K562 (cell line): ENCODE data around the gene ZFY. TPM values are rescaled to one million over a fixed set of nuclear protein-coding genes. Genes with fewer than 3 reads are reported as not detected.

Experiments used
- ATAC-seq: fragments of 200-7000 bp; cut with Tn5 transposase; 3 replicates; pipeline ENCODE4 v1.9.1; 2020; ENCODE audit warnings: moderate library complexity
- BruUV-seq: library from RNA; stranded (reverse); fragments of 400-500 nt; replicated peaks from 2 replicates; lab custom pipeline; 2021; lab: Mats Ljungman, UMichigan
- CTCF ChIA-PET: fragments of 300-600 bp; formaldehyde crosslinking; extraction: SDS; loops from one replicate; lab custom pipeline; 2021; ENCODE audit warnings: low intra/inter-chr PET ratio; lab: Yijun Ruan, JAX
- POLR2A ChIA-PET: fragments of 300-600, 350-650 bp; sonication (Branson Sonifier 250); formaldehyde crosslinking; extraction: SDS; loops from one replicate; lab custom pipeline; 2021; ENCODE audit warnings: antibody characterized with exemption, inconsistent platforms; lab: Yijun Ruan, JAX
- DNase-seq, 4 experiments: peaks; one replicate each; pipeline versions ENCODE4 v3.0.0 to v3.0.0-alpha.2; 2011 to 2018; ENCODE audit warnings: low spot score in 3 of 4, mixed read lengths in 3 of 4; ENCODE audit errors: extremely low read depth in 1 of 4
- FAIRE-seq: peaks from 2 replicates; lab custom pipeline; 2011; peaks lifted over from hg19 to GRCh38; lab: Jason Lieb, UNC
- H2AFZ ChIP-seq: 2 replicates; pipeline ENCODE4 v1.6.0; 2011; ENCODE audit warnings: low read depth, low read length, control low read depth, inconsistent platforms
- H3K27ac ChIP-seq: fragments of 200-600 bp; 3 replicates; pipeline ENCODE4 v1.8.0; 2011; ENCODE audit warnings: low read depth, mild to moderate bottlenecking, control low read depth, inconsistent platforms, low read length, moderate library complexity, mixed read lengths; ENCODE audit errors: extremely low read depth
- H3K27me3 ChIP-seq, 2 experiments: fragments of 300-600 bp in 1 of 2; 2 replicates in 1 of 2; 3 replicates in 1 of 2; pipeline versions ENCODE4 v1.6.0 to v1.8.0; 2011; ENCODE audit warnings: inconsistent platforms in 2 of 2, low read length in 2 of 2, mild to moderate bottlenecking in 1 of 2, mixed read lengths in 1 of 2, moderate library complexity in 1 of 2; ENCODE audit not compliant: control insufficient read depth in 2 of 2, insufficient read depth in 2 of 2
- H3K36me3 ChIP-seq: fragments of 300-600 bp; 3 replicates; pipeline ENCODE4 v1.8.0; 2011; ENCODE audit warnings: mild to moderate bottlenecking, low read length, inconsistent platforms; ENCODE audit not compliant: control insufficient read depth, insufficient read depth
- H3K4me1 ChIP-seq, 2 experiments: fragments of 200-600 bp in 1 of 2; replicated peaks in 1 of 2; 2 replicates in 1 of 2; 3 replicates in 1 of 2; pipeline versions ENCODE4 v1.5.1 to v1.8.0; 2011; ENCODE audit warnings: inconsistent platforms in 2 of 2, low read length in 2 of 2, mild to moderate bottlenecking in 1 of 2, mixed read lengths in 1 of 2, moderate library complexity in 1 of 2; ENCODE audit not compliant: control insufficient read depth in 2 of 2, insufficient read depth in 2 of 2
- H3K4me2 ChIP-seq: 2 replicates; pipeline ENCODE4 v1.6.1; 2011; ENCODE audit warnings: low read length, control low read depth, inconsistent platforms, mixed read lengths; ENCODE audit not compliant: insufficient read depth
- H3K4me3 ChIP-seq: fragments of 200-600 bp; sonication (generic), shearing (Covaris generic); 2 replicates; pipeline ENCODE4 v1.5.1; 2016; ENCODE audit warnings: control low read depth, inconsistent platforms
- H3K79me2 ChIP-seq: fragments of 200-600 bp; 3 replicates; pipeline ENCODE4 v1.8.0; 2011; ENCODE audit warnings: low read length, inconsistent platforms; ENCODE audit not compliant: control insufficient read depth, insufficient read depth
- H3K9ac ChIP-seq, 2 experiments: 2 replicates each; pipeline versions ENCODE4 v1.6.0 to v1.6.1; 2011; ENCODE audit warnings: low read depth in 2 of 2, low read length in 2 of 2, control low read depth in 1 of 2, inconsistent platforms in 1 of 2, mild to moderate bottlenecking in 1 of 2, mixed read lengths in 1 of 2; ENCODE audit not compliant: insufficient read depth in 1 of 2
- H3K9me1 ChIP-seq: one replicate; pipeline ENCODE4 v1.6.0; 2011; ENCODE audit warnings: inconsistent platforms, mild to moderate bottlenecking, low read length, moderate library complexity; ENCODE audit not compliant: control insufficient read depth, insufficient read depth
- H3K9me3 ChIP-seq: replicated peaks from 2 replicates; pipeline ENCODE4 v1.5.1; 2011; ENCODE audit warnings: low read depth, low read length, inconsistent platforms; ENCODE audit not compliant: control insufficient read depth, insufficient read depth
- H4K20me1 ChIP-seq: replicated peaks from 2 replicates; pipeline ENCODE4 v1.6.1; 2011; ENCODE audit warnings: low read length, inconsistent platforms, mixed read lengths; ENCODE audit not compliant: control insufficient read depth, insufficient read depth
- E2F4 ChIP-seq: sonication (generic); formaldehyde crosslinking; IDR thresholded peaks from 2 replicates; pipeline ENCODE4 v1.8.0; 2022; ENCODE audit warnings: mild to moderate bottlenecking, low read depth, missing genetic modification reagents
- ELF1 ChIP-seq: fragments of 200-800 bp; sonication (Bioruptor generic); IDR thresholded peaks from 2 replicates; pipeline ENCODE4 v1.6.1; 2016; ENCODE audit warnings: missing genetic modification characterization, missing compliant biosample characterization
- HNRNPH1 ChIP-seq: fragments of 200-400 bp; formaldehyde crosslinking; optimal IDR thresholded peaks from 2 replicates; pipeline ENCODE3; 2017; ENCODE audit warnings: low read depth, mild to moderate bottlenecking, low read length, moderate library complexity
- MBD1 ChIP-seq: fragments of 250-450 bp; sonication (Bioruptor Pico); IDR thresholded peaks from 2 replicates; pipeline ENCODE4 v1.8.0; 2022; ENCODE audit warnings: inconsistent platforms
- TOE1 ChIP-seq, 2 experiments: fragments of 450-650 bp in 1 of 2; sonication (generic) in 1 of 2; formaldehyde crosslinking in 1 of 2; IDR thresholded peaks; 2 replicates each; pipeline versions ENCODE4 v1.7.1 to v1.8.0; 2016 to 2022; ENCODE audit warnings: borderline replicate concordance in 2 of 2, mild to moderate bottlenecking in 2 of 2, antibody characterized with exemption in 1 of 2, inconsistent platforms in 1 of 2, low read depth in 1 of 2, missing genetic modification reagents in 1 of 2, moderate library complexity in 1 of 2
- ZBTB7A ChIP-seq: IDR thresholded peaks from 2 replicates; pipeline ENCODE4 v1.6.1; 2011; ENCODE audit warnings: low read depth, mild to moderate bottlenecking, low read length, moderate library complexity, borderline replicate concordance; ENCODE audit not compliant: control insufficient read depth
- ZNF134 ChIP-seq: fragments of 250-450 bp; sonication (Bioruptor Pico); conservative IDR thresholded peaks from 2 replicates; pipeline ENCODE4 v1.4.0; 2020
- ZNF280B ChIP-seq: fragments of 250-450 bp; sonication (Bioruptor Pico); IDR thresholded peaks from 2 replicates; pipeline ENCODE4 v1.5.1; 2021; ENCODE audit warnings: mild to moderate bottlenecking
- ZNF324 ChIP-seq: fragments of 250-450 bp; sonication (Bioruptor Pico); IDR thresholded peaks from 2 replicates; pipeline ENCODE4 v1.4.0; 2020; ENCODE audit warnings: mild to moderate bottlenecking
- WGBS: fragments of 100-300 bp; shearing (Covaris generic); methylation state at CpG from one replicate; pipeline ENCODE4 v1.1.6; 2016; ENCODE audit warnings: low coverage, mixed read lengths; ENCODE audit not compliant: insufficient coverage; ENCODE audit errors: missing lambda C conversion rate; 5-methylcytosine and 5-hydroxymethylcytosine counted together
- in situ Hi-C: fragments of 300-500 bp; cut with MboI; formaldehyde crosslinking; loops from 4 replicates; pipeline ENCODE4 v1.15.0; 2018; ENCODE audit warnings: inconsistent platforms, mixed read lengths
- intact Hi-C: fragments of 100-400 bp; cut with micrococcal nuclease; formaldehyde crosslinking; loops from 2 replicates; pipeline ENCODE4 v1.14.2; 2022
- polyA plus RNA-seq, 8 experiments: library from polyadenylated mRNA; depleted of rRNA in 4 of 8; stranded (reverse) in 5 of 8; unstranded in 3 of 8; fragments of >200 nt; fragmentation: Nextera tagmentation in 2 of 8; fragmentation: Illumina TruSeq in 1 of 8; extraction: Ambion mirVana in 2 of 8; extraction: Trizol in 1 of 8; gene quantifications; 2 replicates each; pipeline versions ENCODE4 v1.2.1 to v1.2.3, GENCODE V29; 2011 to 2014; ENCODE audit warnings: inconsistent platforms in 1 of 8, missing spikeins in 1 of 8
- total RNA-seq, 7 experiments: library from RNA; depleted of rRNA in 6 of 7; stranded (reverse); fragments of >200 nt in 6 of 7; fragmentation: Illumina TruSeq in 2 of 7; extraction: Trizol in 2 of 7; gene quantifications; 2 replicates each; pipeline versions ENCODE4 v1.2.1 to v1.2.3, GENCODE V29; 2011 to 2021; ENCODE audit warnings: low replicate concordance in 1 of 7
- TF ChIP-seq, protein P1 (sequence below): sonication (generic); formaldehyde crosslinking; IDR thresholded peaks from 2 replicates; pipeline ENCODE4 v1.8.1; 2022; ENCODE audit warnings: missing genetic modification reagents
- TF ChIP-seq, protein P2 (sequence below), 2 experiments: fragments of 450-650 bp in 1 of 2; IDR thresholded peaks; 2 replicates each; pipeline ENCODE4 v1.6.1; 2011 to 2017; ENCODE audit warnings: low read depth in 2 of 2, antibody characterized with exemption in 1 of 2, borderline replicate concordance in 1 of 2, low read length in 1 of 2, mild to moderate bottlenecking in 1 of 2, mixed read lengths in 1 of 2; ENCODE audit not compliant: control insufficient read depth in 1 of 2

ZFY gene
- total and polyA plus RNA-seq, 9 of the 15 experiments (the other 6 are each of a cell fraction or from before 2014, with no cell fraction given): not detected

DNA sequence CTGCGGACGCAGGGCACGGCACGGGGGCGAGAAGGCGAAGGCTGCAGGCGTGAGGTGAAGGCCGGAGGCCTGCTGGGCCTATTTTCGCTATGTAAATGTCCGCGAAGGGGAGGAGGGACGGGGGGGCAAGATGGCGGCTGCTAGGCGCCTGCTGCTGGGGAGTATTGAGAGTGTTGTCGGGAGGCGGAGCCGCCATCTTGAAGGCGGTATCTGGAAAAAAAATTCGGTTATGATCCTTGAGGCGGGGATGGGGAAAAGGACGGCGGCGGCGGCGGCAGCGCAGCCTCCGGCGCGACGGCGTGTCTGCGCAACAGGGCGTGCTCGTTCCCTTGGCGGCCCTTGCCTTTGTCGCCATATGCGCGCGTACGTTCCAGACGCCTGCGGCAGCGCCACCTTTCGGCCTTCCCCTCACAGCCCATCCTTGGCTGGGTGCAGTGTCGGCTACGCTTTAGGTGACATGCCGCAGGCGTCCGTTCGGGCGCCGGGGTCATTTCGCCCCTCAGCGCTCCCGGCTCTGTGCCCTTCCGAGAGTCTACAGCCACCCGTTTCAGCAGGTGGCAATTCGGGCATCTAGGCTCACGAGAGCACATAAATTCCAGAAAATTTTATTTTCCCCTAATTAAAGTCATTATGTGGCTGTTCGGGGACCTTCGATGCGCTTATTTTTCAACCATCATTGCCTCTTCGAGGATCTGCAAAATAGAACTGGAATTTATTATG lies 695 bp downstream of the ZFY start:
- ChIA-PET CTCF (no interaction called here), POLR2A (no interaction called here)
- no peaks in the 10 kb centered on the region for H4K20me1 ChIP-seq
- no peaks in the 10 kb centered on the region for H3K4me1 ChIP-seq
- no CpG with 5 or more reads among the region's 63 CpGs for WGBS
- no peak for DNase-seq
- H2AFZ ChIP-seq: no peak overlapping the region
- H3K27me3 ChIP-seq: no peaks in the 10 kb centered on the region
- in situ Hi-C loops: no loop called here
- no TSS peak for BruUV-seq
- H3K27ac ChIP-seq: no peak overlapping the region
- no peaks in the 10 kb centered on the region for H3K9me3 ChIP-seq
- no peak overlapping the region for H3K9ac ChIP-seq
- intact Hi-C loops: no loop called here
- ATAC-seq: no peak
- H3K79me2 ChIP-seq: no peaks in the 10 kb centered on the region
- H3K9me1 ChIP-seq: no peaks in the 10 kb centered on the region
- no peak overlapping the region for H3K4me2 ChIP-seq
- no peak for FAIRE-seq
- H3K4me3 ChIP-seq: no peak overlapping the region
- H3K36me3 ChIP-seq: no peaks in the 10 kb centered on the region
- TF ChIP-seq TOE1 (IDR thresholded peaks at IDR 0.05; ENCODE audit: borderline replicate concordance): no peak
- TF ChIP-seq TOE1 (CRISPR knock-in tag; IDR thresholded peaks at IDR 0.05; ENCODE audit: borderline replicate concordance, low read depth): no peak
- no peak for TF ChIP-seq ZBTB7A
- no peak for TF ChIP-seq MBD1 (CRISPR knock-in tag)
- TF ChIP-seq ZNF324: no peak
- TF ChIP-seq, protein P1, sequence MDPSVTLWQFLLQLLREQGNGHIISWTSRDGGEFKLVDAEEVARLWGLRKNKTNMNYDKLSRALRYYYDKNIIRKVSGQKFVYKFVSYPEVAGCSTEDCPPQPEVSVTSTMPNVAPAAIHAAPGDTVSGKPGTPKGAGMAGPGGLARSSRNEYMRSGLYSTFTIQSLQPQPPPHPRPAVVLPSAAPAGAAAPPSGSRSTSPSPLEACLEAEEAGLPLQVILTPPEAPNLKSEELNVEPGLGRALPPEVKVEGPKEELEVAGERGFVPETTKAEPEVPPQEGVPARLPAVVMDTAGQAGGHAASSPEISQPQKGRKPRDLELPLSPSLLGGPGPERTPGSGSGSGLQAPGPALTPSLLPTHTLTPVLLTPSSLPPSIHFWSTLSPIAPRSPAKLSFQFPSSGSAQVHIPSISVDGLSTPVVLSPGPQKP (CRISPR knock-in tag): no peak
- no peak for TF ChIP-seq ZNF280B
- TF ChIP-seq, protein P2, sequence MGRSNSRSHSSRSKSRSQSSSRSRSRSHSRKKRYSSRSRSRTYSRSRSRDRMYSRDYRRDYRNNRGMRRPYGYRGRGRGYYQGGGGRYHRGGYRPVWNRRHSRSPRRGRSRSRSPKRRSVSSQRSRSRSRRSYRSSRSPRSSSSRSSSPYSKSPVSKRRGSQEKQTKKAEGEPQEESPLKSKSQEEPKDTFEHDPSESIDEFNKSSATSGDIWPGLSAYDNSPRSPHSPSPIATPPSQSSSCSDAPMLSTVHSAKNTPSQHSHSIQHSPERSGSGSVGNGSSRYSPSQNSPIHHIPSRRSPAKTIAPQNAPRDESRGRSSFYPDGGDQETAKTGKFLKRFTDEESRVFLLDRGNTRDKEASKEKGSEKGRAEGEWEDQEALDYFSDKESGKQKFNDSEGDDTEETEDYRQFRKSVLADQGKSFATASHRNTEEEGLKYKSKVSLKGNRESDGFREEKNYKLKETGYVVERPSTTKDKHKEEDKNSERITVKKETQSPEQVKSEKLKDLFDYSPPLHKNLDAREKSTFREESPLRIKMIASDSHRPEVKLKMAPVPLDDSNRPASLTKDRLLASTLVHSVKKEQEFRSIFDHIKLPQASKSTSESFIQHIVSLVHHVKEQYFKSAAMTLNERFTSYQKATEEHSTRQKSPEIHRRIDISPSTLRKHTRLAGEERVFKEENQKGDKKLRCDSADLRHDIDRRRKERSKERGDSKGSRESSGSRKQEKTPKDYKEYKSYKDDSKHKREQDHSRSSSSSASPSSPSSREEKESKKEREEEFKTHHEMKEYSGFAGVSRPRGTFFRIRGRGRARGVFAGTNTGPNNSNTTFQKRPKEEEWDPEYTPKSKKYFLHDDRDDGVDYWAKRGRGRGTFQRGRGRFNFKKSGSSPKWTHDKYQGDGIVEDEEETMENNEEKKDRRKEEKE (IDR thresholded peaks at IDR 0.05; ENCODE audit: borderline replicate concordance in 1 of 2, control insufficient read depth in 1 of 2, low read depth in 2 of 2, low read length in 1 of 2): no peak
- no peak for TF ChIP-seq ZNF134 (CRISPR knock-in tag)
- TF ChIP-seq E2F4 (CRISPR knock-in tag): no peak
- no peak for TF ChIP-seq HNRNPH1
- TF ChIP-seq ELF1 (tag): no peak
